Measurements from ENCODE around the gene RARB. TPM values are rescaled to one million over a fixed set of nuclear protein-coding genes. Genes with fewer than 3 reads are reported as not detected.

Gene RARB
- total RNA-seq = 15.5 and 16.9 TPM in 2 replicates

GRCh38 chr3:25427942-25428788 is at the start of gene RARB:
Gene RARB (plus strand): TSS chr3:25428263. CDS start chr3:25428732, 469 bp downstream.

Other genes with a start within 250 kb of the RARB start
- 61.4 and 118 TPM in 2 replicates for gene TOP2B, start 236.6 kb downstream of the RARB start, total RNA-seq

Measured in smooth muscle cell of trachea (primary cell).